ENCODE measurements around the gene HPS1. TPM values are rescaled to one million over a fixed set of nuclear protein-coding genes. Genes with fewer than 3 reads are reported as not detected.

Gene HPS1
- total RNA-seq, 4 donors from 2014 or later = 48.6 to 66.7 (median 60.5) TPM

DNA sequence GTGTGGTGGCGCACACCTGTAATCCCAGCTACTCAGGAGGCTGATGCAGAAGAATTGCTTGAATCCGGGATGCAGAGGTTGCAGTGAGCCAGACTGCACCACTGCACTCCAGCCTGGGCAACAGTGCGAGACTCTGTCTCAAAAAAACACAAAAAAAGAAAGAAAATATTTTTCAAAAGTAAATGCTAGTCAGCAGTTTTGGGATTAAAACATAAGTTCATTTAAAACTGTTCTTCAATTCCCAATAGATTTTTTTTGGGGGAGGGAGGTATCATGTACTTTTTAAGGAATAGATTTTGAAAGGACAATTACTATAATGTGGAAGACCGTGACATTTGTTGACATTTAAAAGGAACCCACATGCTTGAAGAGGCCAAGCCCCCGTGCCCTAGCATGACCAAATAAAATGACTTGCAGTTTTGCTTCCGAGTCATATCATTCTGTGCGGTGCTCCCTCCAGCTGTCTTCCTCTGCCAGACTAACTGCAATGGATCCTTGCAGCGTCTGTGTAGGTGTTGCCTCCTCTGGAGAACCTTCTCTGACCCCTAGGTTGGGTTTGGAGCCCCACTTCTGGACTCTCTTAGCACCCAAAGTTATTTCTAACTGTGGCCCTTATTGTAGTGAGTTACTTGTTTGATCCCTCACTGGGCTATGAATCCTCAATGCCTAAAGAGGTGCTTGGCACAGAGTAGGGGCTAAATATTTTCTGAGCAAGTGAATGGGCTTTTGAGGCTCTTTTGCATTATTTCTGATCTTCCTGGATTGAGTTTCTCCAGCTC lies 17.4 kb upstream of the HPS1 start:
- Histone ChIP-seq H3K36me3 (no peaks in the 10 kb centered on the region), H3K4me1 (peaks cover 0 to 7% of the 10 kb centered on the region in 2 donors), H3K27me3 (no peaks in the 10 kb centered on the region), H3K9me3 (no peaks in the 10 kb centered on the region), H3K27ac (no peak overlapping the region), H3K4me3 (replicated peaks in 1 of 3) (no peak overlapping the region)
- no peak for TF ChIP-seq POLR2A (IDR thresholded peaks at IDR 0.05)
- TF ChIP-seq, protein P1, sequence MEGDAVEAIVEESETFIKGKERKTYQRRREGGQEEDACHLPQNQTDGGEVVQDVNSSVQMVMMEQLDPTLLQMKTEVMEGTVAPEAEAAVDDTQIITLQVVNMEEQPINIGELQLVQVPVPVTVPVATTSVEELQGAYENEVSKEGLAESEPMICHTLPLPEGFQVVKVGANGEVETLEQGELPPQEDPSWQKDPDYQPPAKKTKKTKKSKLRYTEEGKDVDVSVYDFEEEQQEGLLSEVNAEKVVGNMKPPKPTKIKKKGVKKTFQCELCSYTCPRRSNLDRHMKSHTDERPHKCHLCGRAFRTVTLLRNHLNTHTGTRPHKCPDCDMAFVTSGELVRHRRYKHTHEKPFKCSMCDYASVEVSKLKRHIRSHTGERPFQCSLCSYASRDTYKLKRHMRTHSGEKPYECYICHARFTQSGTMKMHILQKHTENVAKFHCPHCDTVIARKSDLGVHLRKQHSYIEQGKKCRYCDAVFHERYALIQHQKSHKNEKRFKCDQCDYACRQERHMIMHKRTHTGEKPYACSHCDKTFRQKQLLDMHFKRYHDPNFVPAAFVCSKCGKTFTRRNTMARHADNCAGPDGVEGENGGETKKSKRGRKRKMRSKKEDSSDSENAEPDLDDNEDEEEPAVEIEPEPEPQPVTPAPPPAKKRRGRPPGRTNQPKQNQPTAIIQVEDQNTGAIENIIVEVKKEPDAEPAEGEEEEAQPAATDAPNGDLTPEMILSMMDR (IDR thresholded peaks at IDR 0.05) = no peak
- intact Hi-C loops (cut with DNase I) = no loop called here
- WGBS, 2 donors = 68 to 79% methylated on average over 8 of the region's 8 CpGs
- DNase-seq = no peak

DNA sequence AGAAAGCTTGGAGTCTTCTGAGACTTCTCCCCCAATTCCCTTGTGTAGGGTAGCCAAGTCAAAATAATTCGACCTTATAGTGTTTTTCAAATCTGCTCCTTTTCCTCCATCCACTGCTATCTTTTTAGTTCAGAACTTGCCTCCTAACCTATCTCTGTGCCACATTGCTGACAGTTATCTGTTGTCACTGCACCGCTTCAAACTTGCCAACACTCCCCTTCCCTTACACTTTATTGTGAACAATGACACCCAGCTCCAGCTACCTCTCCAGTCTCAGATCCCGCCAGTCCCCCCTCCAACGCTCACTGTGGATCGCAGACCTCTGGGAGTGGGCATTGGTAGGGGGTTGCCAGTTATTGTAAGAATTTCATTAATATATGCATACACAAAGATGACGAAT lies 16.3 kb upstream of the HPS1 start:
- H3K36me3 ChIP-seq = no peaks in the 10 kb centered on the region
- DNase-seq = no peak
- no peak for TF ChIP-seq POLR2A (IDR thresholded peaks at IDR 0.05)
- TF ChIP-seq, protein P1 (IDR thresholded peaks at IDR 0.05) = no peak
- intact Hi-C loops (cut with DNase I) = no loop called here
- H3K9me3 ChIP-seq = no peaks in the 10 kb centered on the region
- WGBS, 2 donors = 94% methylated on average over 6 of the region's 6 CpGs
- H3K4me3 ChIP-seq (replicated peaks in 1 of 3) = no peak overlapping the region
- H3K27ac ChIP-seq = no peak overlapping the region
- H3K4me1 ChIP-seq = peaks cover 0 to 7% of the 10 kb centered on the region in 2 donors
- no peaks in the 10 kb centered on the region for H3K27me3 ChIP-seq

DNA sequence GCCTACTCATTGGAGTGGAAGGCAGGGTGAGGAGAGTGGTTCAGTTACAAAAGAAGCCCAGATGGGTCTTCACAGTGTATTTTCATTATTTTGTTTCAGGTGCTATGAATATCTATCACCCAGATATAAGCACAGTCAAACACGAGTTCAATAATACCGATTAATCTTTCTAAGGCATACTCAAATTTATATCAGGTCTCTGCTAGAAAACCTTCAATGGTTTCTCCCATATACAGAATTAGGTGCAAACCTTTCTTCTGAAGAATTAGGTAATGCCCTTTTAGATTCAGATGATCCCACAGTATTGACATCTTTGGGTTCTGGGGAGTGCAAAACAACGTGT lies 14.7 kb upstream of the HPS1 start:
- intact Hi-C loops (cut with DNase I) = no loop called here
- Histone ChIP-seq H3K9me3 (no peaks in the 10 kb centered on the region), H3K4me1 (peaks cover 0 to 4% of the 10 kb centered on the region in 2 donors), H3K4me3 (replicated peaks in 1 of 3) (no peak overlapping the region), H3K27me3 (no peaks in the 10 kb centered on the region), H3K36me3 (no peaks in the 10 kb centered on the region), H3K27ac (no peak overlapping the region)
- WGBS, 2 donors = 94 to 97% methylated on average over 3 of the region's 3 CpGs
- DNase-seq = no peak
- TF ChIP-seq, protein P1 (IDR thresholded peaks at IDR 0.05) = no peak
- no peak for TF ChIP-seq POLR2A (IDR thresholded peaks at IDR 0.05)

DNA sequence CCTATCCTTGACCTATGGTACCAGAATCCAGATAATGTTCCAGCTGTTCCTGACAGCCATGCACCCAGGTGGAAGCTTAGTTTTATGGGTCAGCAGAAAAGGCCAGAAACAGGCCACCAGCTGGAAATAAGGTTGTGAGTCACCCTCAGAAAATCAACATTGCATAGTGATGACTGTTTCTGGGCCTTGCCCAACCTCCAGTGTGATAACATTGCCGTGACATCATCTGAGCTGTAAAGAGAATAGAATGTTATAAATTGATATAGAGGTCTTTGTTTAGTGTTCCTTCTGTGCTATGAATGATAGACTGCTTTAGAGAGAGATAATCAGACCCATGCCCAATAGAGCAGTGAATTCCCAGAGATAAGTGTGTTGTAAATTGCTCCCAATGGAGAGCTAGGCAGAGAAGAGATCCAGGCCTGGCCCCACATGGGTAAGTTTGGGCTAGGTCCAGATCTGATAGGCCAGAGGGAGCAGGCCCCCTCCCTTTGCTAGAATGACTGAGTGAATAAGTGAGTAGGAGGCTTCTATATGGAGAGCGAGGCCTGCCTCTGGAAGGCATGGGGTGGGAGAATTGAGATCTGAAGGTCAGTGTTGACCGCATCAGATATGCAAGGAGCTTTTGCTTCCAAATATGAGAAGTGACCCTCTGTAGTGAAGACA lies 14.2 kb upstream of the HPS1 start:
- TF ChIP-seq, protein P1 (IDR thresholded peaks at IDR 0.05) = no peak
- no peak for TF ChIP-seq POLR2A (IDR thresholded peaks at IDR 0.05)
- Histone ChIP-seq H3K27ac (no peak overlapping the region), H3K4me3 (replicated peaks in 1 of 3) (no peak overlapping the region), H3K36me3 (no peaks in the 10 kb centered on the region), H3K27me3 (no peaks in the 10 kb centered on the region), H3K4me1 (peaks cover 0 to 4% of the 10 kb centered on the region in 2 donors), H3K9me3 (no peaks in the 10 kb centered on the region)
- intact Hi-C loops (cut with DNase I) = no loop called here
- DNase-seq = peak in 1 of 2 donors; percentile 7
- WGBS, 2 donors = 77 to 92% methylated on average over 3 of the region's 3 CpGs
